ENCODE measurements around the gene SORL1. TPM values are rescaled to one million over a fixed set of nuclear protein-coding genes. Genes with fewer than 3 reads are reported as not detected.

Gene SORL1
- total and polyA plus RNA-seq, 2 of the 8 experiments (the other 6 are each of a cell fraction or from before 2014, with no cell fraction given) = 38.1 to 65.5 TPM

DNA sequence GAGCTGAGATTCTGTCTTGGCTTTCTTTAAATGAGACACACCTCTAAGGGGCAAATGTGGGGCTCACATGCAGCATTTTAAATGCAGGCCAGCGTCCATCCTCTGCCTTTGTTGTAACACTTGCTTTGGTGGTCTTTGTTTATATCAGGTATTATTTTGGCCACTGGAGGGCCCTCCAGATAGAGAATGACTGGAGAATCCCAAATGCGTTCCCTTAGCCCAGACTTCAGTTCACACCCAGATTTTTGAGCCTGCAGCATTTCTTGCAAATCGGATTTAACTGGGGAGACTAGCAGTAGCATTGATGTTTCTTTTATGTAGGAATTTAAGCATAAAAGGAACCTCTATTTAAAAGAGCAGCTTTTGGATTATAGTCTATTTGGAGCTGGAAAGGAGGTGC, 200.9 kb downstream of the SORL1 start:
- 43% methylated on average over 3 of the region's 3 CpGs; no CpG with 5 or more reads in 1 of the 2 experiments for WGBS, 2 experiments (ENCODE audit: extremely low coverage in 1 of 2, insufficient coverage in 1 of 2, insufficient read length in 1 of 2, insufficient replicate concordance in 2 of 2, low coverage in 1 of 2, low lambda C conversion rate in 2 of 2, missing lambda C conversion rate in 1 of 2)
- Histone ChIP-seq H3K14ac (ENCODE audit: insufficient read length) (no peak overlapping the region), H3K4ac (replicated peaks; ENCODE audit: insufficient read length, low read depth, low read length) (no peak overlapping the region), H4K5ac (ENCODE audit: insufficient read length, low read depth, low read length) (no peak overlapping the region), H3K9ac (replicated peaks in 1 of 4; ENCODE audit: extremely low read depth in 1 of 4, low read depth in 3 of 4, low read length in 3 of 4) (no peak overlapping the region), H3K79me2 (ENCODE audit: control insufficient read depth in 1 of 2, insufficient read depth in 2 of 2, low read length in 2 of 2) (no peaks in the 10 kb centered on the region), H2BK12ac (ENCODE audit: low read depth, low read length) (no peak overlapping the region), H3K79me1 (ENCODE audit: low read depth, low read length) (no peaks in the 10 kb centered on the region), H3K56ac (replicated peaks; ENCODE audit: insufficient read length, low read depth, low read length) (no peak overlapping the region), H3K36me3 (ENCODE audit: control insufficient read depth in 2 of 4, insufficient read depth in 4 of 4, low read length in 3 of 4) (no peaks in the 10 kb centered on the region), H3K4me2 (ENCODE audit: insufficient read depth in 1 of 2, low read depth in 2 of 2, low read length in 2 of 2) (peak overlapping the region in 1 of 2 experiments; percentile 12; a peak in 1 of 4 replicates), H3K4me1 (replicated peaks in 1 of 4; ENCODE audit: control insufficient read depth in 3 of 4, insufficient read depth in 4 of 4, low read length in 3 of 4) (peaks cover 7 to 13% (median 11%) of the 10 kb centered on the region in 4 experiments), H3K4me3 (ENCODE audit: extremely low read depth in 1 of 4, insufficient read depth in 2 of 4, low read depth in 3 of 4, low read length in 4 of 4) (no peak overlapping the region), H3K23ac (ENCODE audit: insufficient read length) (no peak overlapping the region), H2BK5ac (ENCODE audit: low read depth, low read length) (no peak overlapping the region), H3K23me2 (ENCODE audit: low read depth, low read length) (peaks cover 7% of the 10 kb centered on the region; the same call in 1 of the 2 replicates), H3K27me3 (replicated peaks in 1 of 4; ENCODE audit: control insufficient read depth in 3 of 4, extremely low read depth in 1 of 4, insufficient read depth in 3 of 4, low read length in 3 of 4) (no peaks in the 10 kb centered on the region), H4K8ac (ENCODE audit: extremely low read depth, insufficient read depth, low read length) (no peak overlapping the region), H3K27ac (ENCODE audit: low read depth, low read length) (no peak overlapping the region), H2AFZ (ENCODE audit: low read length) (no peak overlapping the region), H2BK15ac (ENCODE audit: low read length) (no peak overlapping the region), H4K91ac (replicated peaks; ENCODE audit: insufficient read length, low read length) (no peak overlapping the region), H4K20me1 (replicated peaks in 1 of 2; ENCODE audit: control insufficient read depth in 1 of 2, insufficient read depth in 2 of 2, low read length in 2 of 2) (no peaks in the 10 kb centered on the region), H3K9me3 (ENCODE audit: insufficient read depth in 2 of 2, low read depth in 1 of 2, low read length in 1 of 2) (peaks cover 7 to 9% of the 10 kb centered on the region in 2 experiments; a peak in 3 of 4 replicates), H2BK120ac (replicated peaks; ENCODE audit: low read depth, low read length) (no peak overlapping the region), H2AK5ac (ENCODE audit: low read depth, low read length) (no peak overlapping the region), H2BK20ac (ENCODE audit: low read length) (no peak overlapping the region), H3K18ac (ENCODE audit: extremely low read depth, low read length) (no peak overlapping the region)
- FAIRE-seq (peak; percentile 32), DNase-seq (ENCODE audit: low read depth in 1 of 2, low spot score in 2 of 2) (no peak)
- CTCF ChIA-PET (ENCODE audit: partially characterized antibody) = interaction anchor here (0.6 to 7.5 kb wide), 14 partner anchors 9 to 855 kb away, joined by 3 to 51 read pairs (median 5); no protein-coding TSS in a partner anchor
- POLR2A ChIA-PET (ENCODE audit: partially characterized antibody) = interaction anchor here (0.9 kb wide), 1 partner anchor 448 kb away, joined by 3 read pairs; no protein-coding TSS in a partner anchor
- TF ChIP-seq KDM5A (IDR thresholded peaks at IDR 0.05; ENCODE audit: low read length) (no peak), CHD2 (IDR thresholded peaks at IDR 0.05; ENCODE audit: low read length) (no peak), RAD21 (IDR thresholded peaks at IDR 0.05 in 1 of 2, conservative IDR thresholded peaks at IDR 0.05 in 1 of 2; ENCODE audit: low read depth in 2 of 2, low read length in 2 of 2) (peak; percentile 77 to 82)
- TF ChIP-seq, protein P1, sequence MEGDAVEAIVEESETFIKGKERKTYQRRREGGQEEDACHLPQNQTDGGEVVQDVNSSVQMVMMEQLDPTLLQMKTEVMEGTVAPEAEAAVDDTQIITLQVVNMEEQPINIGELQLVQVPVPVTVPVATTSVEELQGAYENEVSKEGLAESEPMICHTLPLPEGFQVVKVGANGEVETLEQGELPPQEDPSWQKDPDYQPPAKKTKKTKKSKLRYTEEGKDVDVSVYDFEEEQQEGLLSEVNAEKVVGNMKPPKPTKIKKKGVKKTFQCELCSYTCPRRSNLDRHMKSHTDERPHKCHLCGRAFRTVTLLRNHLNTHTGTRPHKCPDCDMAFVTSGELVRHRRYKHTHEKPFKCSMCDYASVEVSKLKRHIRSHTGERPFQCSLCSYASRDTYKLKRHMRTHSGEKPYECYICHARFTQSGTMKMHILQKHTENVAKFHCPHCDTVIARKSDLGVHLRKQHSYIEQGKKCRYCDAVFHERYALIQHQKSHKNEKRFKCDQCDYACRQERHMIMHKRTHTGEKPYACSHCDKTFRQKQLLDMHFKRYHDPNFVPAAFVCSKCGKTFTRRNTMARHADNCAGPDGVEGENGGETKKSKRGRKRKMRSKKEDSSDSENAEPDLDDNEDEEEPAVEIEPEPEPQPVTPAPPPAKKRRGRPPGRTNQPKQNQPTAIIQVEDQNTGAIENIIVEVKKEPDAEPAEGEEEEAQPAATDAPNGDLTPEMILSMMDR (IDR thresholded peaks at IDR 0.05; ENCODE audit: control extremely low read depth in 1 of 3, insufficient read depth in 1 of 3, low read depth in 1 of 3, low read length in 3 of 3) = peak in 2 of 3 experiments; percentile 52 to 55; a peak in 3 of 4 replicates

Data from H1 (cell line).